Measurements from ENCODE around the gene SLC38A8.

SLC38A8 gene

DNA sequence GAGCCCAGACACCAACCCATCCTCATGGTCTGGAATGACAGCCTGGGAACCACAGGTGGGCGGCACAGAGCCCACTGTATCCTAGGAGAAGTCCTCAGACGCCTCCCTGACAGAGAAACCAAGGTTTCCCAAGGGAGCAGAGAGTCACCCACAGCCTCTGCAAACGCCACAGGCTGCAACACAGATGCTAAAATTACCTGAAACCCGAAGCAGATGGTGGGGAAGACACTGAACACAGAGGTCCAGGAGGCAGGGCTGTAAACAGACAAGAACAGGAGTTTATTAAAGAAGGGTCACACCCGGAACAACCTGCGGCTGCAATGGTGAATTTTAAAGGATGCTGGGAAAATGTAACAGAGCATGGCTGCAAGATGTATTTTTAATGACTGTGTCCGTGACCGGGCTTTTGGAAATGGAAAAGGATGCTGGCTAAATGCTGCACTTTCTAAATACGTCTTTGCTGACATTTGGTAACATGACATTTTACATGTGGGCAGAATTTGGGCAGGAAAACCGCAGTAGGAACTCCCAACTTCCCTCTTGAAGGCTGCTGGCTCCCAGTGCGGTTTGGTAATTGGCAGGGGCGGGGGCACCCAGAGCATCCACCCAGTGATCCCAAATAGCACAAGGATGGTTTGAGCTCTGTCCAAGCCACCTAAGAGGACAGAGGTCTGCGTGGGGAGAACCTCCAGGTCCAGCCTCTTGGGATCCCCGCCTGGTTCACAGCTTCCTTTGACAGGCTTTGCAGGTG, 13.1 kb downstream of the SLC38A8 start:
- DNase-seq (ENCODE audit: low spot score): no peak

DNA sequence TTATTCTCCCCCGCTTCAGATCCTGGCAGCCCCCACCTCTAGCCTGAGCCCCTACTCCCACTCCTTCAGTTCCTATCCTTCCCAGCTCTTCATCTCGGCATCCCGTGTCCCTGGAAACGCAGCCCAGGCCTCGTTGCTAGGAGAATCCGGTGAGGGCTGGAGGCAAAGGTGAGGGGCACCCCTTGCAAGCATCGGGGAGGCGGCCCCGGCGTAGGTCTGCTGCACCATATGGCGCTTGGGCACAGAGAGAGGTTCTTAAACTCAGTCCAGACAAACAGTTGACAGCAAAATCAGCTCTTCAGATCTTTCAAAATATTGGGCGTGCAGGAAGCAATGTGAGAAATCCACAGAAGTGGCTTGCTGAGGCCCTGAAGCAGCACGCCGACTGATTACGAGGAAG, 15.0 kb downstream of the SLC38A8 start:
- DNase-seq (ENCODE audit: low spot score): no peak

DNA sequence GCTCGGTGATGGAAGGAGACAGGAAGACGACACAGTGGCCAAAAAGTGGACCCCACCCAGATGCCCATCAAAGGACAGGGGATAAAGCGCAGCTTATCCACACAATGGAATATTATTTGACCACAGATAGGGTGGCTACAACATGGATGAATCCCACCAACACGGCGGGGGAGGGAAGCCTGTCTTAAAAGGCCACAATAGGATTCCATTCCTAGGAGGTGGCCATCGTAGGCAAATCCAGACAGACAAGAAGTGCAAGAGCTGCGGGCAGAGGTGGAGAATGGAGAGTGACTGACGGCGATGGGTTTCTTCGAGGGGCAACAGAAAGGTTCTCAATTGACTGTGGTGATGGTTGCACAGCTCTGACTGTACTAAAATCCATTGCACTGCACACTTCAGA, 16.0 kb downstream of the SLC38A8 start:
- DNase-seq (ENCODE audit: low spot score): no peak

DNA sequence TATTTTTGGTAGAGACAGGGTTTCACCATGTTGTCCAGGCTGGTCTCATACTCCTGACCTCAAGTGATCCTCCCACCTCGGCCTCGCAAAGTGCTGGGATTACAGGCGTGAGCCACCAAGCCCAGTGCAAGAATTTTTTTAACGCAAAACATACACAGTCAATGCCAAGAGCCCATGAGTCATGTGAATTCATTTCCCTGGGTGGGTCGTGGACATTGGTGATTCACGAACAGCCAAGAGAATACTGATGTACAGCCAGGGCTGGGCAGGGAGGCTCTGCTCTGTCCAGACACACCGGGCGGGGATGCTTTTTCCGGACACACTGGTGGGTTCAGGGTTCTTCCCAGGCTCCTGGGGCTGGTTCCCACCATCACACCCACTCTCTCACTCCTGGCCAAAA, 17.7 kb downstream of the SLC38A8 start:
- no peak for DNase-seq (ENCODE audit: low spot score)

DNA sequence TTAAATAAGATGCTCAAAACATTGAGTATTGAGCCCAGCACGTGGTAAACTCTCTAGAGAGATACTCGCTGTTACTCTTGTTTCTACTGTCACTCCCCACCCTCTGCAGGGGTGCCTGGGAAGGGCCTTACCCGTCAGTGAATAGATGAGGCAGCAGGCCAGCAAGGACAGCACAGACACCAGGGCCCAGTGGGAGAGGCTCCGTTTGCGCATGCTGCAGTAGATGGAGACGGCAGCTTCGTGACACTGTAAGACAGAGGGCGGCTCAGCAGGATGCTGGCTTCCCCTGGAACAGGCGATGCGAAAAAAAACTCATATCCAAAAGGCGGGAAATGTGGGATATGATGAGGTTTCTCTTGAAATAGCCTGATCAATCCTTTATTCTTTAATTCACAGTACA, 20.0 kb downstream of the SLC38A8 start:
- DNase-seq (ENCODE audit: low spot score): no peak

DNA sequence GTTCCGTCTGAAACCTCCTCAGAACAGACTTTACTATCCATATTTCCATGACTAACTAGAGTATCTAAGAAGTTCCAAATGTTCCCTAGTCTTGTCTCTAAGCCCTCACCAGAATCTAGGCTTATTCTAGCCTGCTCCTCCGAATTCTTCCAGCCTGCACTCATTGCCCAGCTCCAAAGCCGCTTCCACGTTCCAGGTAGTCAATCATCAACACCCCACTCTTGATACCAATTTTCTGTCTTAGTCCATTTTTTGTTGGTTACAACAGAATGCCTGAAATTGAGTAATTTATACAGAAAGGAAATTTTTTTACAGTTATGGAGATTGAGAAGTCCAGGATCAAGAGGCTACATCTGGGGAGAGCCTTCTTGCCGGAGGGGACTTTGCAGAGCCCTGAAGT, 21.1 kb downstream of the SLC38A8 start:
- DNase-seq (ENCODE audit: low spot score): no peak

DNA sequence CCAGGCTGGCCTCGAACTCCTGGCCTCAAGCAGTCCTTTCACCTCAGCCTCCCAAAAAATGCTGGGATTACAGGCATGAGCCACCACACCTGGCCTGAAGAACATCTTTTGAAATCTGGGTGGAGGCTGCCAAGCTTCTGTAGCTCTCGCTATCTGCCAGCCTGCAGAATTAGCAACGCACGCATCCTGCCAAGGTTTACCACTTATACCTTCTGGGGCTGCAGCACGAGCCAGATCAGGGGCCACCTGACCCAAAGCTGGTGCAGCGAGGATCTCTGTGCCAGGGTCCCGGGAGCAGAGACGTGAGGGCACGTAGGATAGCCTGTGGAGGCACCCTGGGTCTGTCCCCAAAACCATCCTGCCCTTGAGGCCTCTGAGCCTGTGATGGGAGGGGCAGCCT, 22.2 kb downstream of the SLC38A8 start:
- DNase-seq (ENCODE audit: low spot score): no peak

DNA sequence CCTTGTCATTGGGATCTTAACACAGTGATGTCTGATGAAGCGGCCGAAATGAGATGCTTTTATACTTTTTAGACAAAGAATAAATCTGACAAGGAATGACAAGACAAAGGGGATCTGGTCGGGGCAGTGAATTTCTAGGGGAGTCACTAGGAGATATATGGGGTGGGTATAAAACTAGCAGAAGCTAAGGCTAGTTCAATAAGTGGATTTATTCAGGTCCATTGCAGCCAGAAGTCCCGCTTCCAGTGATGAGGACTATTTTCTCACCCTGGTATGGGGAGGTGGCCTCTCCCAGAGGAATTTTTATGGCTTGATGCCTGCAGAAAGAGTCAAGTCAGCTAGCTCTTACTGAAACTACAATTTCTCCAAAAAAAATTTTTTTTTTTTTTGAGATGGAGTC, 23.9 kb downstream of the SLC38A8 start:
- no peak for DNase-seq (ENCODE audit: low spot score)

DNA sequence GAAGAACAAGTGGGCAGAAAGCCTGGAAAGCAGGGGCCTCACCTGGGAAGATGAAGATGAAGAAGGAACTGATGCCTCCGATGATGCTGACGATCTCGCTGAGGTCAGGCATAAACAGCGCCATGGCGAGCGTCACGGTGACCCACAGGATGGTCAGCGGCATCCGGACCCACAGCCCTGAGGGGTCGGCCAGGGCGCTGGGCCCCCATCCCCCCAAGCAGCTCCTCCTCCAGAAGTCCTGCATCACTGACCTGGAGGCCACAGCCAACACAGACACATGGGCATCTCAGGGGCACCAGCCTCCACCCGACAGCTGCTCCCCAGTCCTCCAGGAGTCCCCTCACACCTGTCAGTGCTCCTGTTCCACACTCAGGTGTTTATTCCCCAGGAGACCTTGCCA, 26.1 kb downstream of the SLC38A8 start:
- no peak for DNase-seq (ENCODE audit: low spot score)

DNA sequence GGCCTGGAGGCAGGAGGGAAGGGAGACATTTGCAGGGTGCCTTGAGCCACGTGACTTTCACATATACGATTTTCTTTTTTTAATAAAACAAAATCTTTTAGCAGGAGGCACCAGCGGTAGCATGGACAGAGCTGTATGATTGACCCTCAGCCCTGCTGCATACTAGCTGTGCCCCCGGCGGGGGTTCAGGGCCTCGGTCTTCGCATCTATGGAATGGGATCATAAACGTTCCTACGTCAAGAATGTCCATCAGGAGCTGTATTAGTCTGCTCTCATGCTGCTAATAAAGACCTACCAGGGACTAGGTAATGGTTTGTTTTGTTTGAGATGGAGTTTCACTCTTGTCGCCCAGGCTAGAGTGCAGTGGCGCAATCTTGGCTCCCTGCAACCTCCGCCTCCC, 27.2 kb downstream of the SLC38A8 start:
- DNase-seq (ENCODE audit: low spot score): no peak

DNA sequence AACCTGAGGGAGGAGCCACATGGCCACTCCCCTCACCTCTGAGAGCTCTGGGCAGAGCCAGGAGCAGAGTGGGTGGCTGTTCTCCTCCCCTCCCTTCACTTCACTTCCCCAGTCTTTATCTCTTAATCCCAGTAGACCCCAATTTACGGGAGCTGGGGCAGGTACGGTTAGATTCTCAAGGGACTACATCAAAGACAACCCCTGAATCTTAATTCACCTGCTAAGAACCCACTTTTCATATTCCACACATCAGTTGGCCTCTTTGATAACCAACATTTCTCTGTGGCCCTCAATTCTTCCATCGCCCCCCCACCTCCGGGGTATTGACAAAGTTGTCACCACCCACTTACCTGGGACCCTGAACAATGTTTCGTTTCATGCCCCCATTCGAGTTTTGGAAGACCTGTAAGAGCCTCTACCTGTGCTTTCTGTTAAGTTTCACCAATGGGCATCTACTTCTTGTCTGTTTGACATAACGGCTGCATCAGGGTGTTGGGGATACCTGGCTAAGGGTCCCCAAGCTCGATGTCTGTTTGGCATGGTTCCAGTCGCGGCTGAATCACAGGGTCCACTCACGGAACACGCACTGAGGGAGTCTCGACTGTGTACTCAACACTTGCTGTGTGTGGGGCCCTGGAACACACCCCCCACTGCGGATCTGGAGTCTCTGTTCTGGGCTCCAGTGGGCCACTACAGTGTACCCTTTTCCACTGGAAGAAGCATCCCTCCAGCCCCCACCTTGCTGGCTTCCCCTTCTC, 27.8 kb downstream of the SLC38A8 start:
- DNase-seq (ENCODE audit: low spot score): no peak

DNA sequence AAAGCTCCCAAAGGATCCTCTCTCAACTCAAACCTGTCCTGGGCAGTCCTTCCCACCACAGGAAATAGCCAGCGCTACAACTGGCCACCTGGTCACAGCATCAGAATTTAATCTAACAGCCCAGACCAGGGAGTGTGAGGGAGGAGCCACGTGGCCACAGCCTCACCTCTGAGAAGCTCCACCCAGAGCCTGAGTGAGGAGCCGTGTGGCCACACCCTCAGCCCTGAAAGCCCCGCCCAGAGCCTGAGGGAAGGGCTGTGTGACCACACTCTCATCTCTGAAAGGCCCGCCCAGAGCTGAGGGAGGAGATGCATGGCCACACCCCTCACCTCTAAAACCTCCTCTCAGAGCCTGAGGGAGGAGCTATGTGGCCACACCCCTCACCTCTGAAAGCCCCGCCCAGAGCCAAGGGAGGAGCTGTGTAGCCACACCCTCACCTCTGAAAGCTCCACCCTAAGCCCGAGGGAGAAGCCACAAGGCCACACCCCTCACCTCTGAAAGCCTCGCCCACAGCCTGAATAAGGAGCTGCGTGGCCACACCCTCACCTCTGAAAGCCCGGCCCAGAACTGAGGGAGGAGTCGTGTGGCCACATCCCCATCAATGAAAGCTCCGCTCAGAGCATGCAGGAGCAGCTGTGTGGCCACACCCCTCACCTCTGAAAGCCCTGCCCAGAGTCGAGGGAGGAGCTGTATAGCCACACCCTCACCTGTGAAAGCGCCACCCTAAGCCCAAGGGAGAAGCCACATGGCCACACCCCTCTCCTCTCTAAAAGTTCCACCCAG, 28.6 kb downstream of the SLC38A8 start:
- peak; percentile 71 for DNase-seq (ENCODE audit: low spot score)

DNA sequence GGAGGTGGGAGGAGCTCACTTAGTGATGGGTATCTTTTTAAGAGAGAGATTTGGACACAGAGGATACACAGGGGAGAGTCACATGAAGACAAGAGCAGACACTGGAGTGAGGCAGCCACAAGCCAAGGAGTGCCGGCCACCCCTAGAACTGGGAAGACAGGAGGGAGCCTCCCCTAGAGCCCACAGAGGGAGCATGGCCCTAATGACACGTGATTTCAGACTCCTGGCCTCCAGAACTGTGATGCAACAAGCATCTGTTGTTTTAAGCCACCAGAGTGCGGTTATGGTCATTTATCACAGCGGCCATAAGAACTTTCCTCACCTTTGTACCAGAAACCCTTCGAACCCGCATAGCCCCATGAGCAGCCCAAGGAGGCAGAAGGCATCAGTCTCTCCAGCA, 33.3 kb downstream of the SLC38A8 start:
- DNase-seq (ENCODE audit: low spot score): no peak

DNA sequence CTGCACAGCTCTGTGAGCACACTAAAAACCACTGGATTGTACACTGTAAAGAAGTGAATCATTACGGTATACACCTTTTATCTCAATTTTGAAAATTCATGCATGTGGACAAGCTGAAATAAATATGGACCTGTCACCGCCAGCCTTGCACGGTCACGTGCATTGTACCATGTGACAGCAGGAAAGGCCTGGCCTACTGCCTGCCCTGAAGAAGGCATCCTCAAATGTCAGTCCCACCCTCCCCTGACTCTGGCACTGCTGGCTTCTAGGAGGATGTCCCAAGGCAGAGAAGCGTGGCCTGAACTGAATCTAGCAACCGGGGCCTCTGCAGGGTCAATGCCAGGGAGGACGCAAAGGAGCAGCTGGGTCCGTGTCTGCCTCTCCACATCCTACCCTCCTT, 34.6 kb downstream of the SLC38A8 start:
- DNase-seq (ENCODE audit: low spot score): no peak

DNA sequence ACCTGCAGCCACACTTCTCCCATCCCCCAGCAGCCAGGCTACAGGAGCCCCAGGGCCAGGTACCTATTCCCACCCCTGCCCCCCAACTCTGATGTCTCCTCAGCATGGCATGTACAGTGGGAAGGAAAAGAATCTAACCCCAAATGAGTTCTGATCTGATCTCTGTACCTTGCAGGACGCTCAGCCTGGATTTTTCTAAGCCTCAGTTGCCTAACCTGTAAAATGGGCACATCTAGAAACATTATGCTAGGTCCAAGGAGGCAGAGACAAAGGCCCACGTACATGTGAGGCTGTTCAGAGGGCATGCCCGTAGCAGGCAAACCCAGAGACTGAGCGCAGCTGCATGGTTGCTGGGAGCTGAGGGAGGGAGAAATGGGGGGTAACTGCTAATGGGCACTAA, 35.1 kb downstream of the SLC38A8 start:
- no peak for DNase-seq (ENCODE audit: low spot score)

DNA sequence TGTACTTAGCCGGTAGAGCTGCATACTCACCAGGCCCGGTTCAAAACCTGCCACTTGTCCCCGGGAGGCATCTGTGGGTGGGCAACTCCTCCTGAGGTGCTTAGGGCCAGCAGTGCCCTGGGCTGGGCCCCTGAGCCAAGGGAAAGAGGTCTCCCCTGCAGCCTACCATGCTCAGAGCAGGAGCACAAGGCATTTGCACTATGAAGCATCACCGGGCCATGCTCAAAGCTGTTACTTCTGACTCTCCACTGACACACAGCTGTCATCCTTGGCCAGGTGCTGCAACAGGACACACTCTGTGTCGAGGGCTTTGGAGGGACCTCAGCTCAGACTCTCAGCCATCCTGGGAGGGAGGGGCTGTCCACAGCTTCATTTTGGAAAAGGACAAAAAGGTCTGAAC, 37.2 kb downstream of the SLC38A8 start:
- DNase-seq (ENCODE audit: low spot score): no peak

DNA sequence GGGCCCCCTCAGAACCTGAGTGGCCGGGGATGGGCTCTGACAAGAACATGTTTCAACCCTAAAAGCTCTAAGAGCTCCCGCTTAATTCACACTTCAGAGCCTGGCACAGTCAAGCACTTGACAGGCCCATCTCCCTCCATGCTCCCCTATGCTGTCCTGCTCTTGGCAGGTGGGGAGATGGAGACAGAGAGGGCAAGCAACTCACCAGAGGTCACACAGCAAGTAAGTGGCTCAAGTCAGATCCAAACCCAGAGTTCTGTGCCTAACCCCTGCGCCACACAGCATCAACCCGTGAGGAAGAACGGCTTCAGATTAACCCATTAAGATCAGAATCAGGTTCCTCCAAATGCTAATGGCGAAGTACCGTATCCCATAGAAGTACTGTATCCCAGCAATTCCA, 38.2 kb downstream of the SLC38A8 start:
- DNase-seq (ENCODE audit: low spot score): no peak

DNA sequence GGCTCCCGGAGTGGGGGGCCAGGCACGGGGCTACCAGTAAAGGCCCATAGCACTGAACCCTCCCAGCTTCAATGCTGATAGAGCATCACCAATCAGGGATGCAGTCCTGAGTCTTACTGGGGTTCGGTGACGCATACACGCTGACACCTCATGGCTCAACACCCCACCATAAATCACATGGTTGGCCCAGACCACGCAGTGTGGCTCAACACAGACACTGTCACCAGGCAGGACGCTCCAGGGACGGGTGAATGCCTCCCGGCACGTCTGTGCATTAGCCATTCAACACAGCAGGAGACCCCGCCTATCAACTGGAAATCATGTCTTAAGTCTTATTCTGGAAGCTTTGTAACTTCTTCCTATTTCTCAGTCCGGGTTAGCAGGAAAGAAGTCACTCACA, 39.6 kb downstream of the SLC38A8 start:
- DNase-seq (ENCODE audit: low spot score): no peak

DNA sequence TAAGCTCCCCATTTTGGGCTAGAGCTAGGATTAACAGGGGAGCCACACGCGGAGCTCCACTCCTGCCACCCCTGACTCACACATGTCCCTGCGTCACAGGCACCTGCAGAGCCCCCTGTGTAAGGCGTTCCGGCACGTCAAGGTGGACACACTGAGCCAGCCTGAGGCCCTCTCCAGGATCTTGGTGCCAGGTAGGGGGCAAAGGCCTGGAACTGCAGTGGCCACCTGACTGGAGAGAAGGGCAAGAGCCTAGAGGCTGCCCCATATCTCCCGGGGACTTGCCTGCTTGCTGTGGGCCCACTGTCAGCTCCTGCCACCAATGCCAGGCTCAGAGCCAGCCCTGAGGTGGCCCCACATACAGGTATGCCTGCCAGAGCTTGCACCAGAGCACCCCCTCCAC, 40.9 kb downstream of the SLC38A8 start:
- DNase-seq (ENCODE audit: low spot score): no peak

DNA sequence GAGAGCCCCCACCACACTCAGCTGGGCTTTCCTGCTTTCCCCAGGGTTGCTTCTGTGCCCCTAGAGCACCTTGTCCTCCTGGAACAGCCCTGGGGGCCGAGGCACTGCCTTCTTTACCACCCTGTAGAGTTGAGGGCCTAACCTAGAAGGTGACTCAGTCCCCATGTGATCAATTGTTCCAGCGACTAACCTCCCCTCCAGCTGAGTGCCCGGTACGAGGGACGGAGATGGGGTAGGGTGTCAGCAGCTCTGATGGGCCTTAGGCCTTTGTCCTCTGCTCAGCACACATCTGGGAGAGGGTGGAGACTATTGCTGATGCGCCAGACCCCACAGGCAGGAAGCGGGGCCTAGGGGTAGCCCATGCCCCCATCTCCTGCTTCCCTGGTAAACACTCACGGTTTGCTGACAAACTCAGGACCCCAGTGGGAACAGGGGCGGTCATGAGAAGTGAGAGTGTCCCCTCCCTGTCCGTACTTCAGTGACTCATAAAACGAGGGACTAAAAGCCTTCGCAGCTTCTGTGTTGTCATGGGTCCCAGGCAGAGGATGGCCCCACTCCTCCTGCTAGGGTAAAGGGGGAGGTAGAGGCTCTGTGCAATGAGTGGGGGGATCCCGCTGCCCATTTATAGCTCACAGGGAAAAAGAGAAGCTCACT, 41.5 kb downstream of the SLC38A8 start:
- no peak for DNase-seq (ENCODE audit: low spot score)

DNA sequence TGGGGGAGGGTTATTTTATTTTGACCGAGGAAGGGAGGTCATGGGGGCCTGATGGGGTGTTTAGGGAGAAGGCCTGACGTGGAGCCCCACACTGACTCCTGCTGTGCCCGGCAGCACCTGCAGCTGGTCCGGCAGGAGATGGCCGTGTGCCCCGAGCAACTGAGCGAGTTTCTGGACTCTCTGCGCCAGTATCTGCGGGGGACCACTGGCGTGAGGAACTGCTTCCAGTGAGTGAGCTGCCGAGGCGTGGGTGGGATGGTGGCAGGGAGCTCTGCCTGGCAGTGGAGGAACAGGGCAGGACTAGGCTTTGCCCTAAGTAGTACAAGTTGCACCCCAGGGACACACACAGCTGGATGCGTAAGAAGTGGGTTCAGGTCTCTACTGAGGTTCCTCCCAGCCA, 44.5 kb downstream of the SLC38A8 start:
- DNase-seq (ENCODE audit: low spot score): no peak

DNA sequence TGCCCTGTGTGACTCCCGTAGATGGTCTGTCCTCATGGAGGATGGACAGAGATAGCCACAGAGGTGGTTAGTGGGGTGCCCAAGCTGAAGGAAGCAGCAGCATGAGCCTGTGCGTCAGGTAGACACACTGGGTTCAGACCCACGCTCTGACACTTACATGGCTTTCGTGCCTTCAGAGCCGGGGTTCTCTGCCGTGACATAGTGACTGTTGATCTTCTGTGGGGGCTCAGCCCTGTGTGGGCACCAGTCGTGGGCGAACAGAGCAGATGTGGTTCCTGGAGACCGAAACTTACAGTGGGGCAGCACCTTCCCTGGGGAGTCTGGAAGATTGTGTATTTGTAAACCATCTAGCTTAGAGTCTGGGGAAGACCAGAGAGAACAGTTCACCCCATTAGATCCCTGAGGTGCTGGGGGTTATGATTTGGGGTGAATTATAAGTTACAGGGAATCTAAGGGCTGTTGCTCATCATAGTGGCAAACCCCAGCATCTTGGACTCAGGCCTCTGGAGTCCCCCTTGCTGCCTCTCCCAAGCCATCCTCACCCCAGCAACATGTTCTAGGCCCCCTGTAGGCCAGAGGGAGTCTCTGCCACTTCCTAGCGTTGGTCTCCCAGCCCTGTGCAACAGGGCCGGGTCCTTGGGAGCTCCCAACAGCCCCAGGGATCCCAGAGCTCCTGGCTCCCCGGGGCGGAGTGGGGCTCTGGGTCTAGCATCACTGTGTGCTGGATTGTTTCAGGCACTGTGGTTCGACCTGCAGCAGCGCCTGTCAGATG, 45.9 kb downstream of the SLC38A8 start:
- no peak for DNase-seq (ENCODE audit: low spot score)
